Liver (tissue), 9 donors: ENCODE data around the gene TMEM79. TPM values are rescaled to one million over a fixed set of nuclear protein-coding genes. Genes with fewer than 3 reads are reported as not detected.

ENCODE experiments used
- DNase-seq: peaks from one replicate; pipeline ENCODE4 v3.0.0-alpha.2; 2017; ENCODE audit warnings: low spot score
- H3K27ac ChIP-seq, 2 donors: one replicate each; pipeline ENCODE4 v1.7.0; 2013; ENCODE audit warnings: inconsistent platforms in 2 of 2, low read length in 2 of 2, control low read depth in 1 of 2, low read depth in 1 of 2, mild to moderate bottlenecking in 1 of 2
- H3K27me3 ChIP-seq, 4 donors: one replicate each; pipeline versions ENCODE4 v1.6.1 to v1.7.0; 2013; ENCODE audit warnings: low read length in 3 of 4, inconsistent platforms in 1 of 4, mild to moderate bottlenecking in 1 of 4, moderate library complexity in 1 of 4; ENCODE audit not compliant: control insufficient read depth in 4 of 4, insufficient read depth in 4 of 4
- H3K36me3 ChIP-seq, 4 donors: one replicate each; pipeline versions ENCODE4 v1.6.1 to v1.7.0; 2013; ENCODE audit warnings: low read length in 3 of 4, mild to moderate bottlenecking in 3 of 4, low read depth in 1 of 4, moderate library complexity in 1 of 4; ENCODE audit not compliant: control insufficient read depth in 4 of 4, insufficient read depth in 3 of 4
- H3K4me1 ChIP-seq, 4 donors: one replicate each; pipeline versions ENCODE4 v1.6.1 to v1.7.0; 2013; ENCODE audit warnings: low read length in 3 of 4, mild to moderate bottlenecking in 3 of 4, moderate library complexity in 1 of 4; ENCODE audit not compliant: control insufficient read depth in 4 of 4, insufficient read depth in 4 of 4
- H3K4me3 ChIP-seq, 3 donors: one replicate each; pipeline versions ENCODE4 v1.6.1 to v1.7.0; 2013; ENCODE audit warnings: low read length in 3 of 3, control low read depth in 1 of 3, low read depth in 1 of 3, mild to moderate bottlenecking in 1 of 3
- H3K9ac ChIP-seq, 2 donors: one replicate each; pipeline ENCODE4 v1.7.0; 2013; ENCODE audit warnings: low read length in 2 of 2, mild to moderate bottlenecking in 2 of 2, moderate library complexity in 2 of 2, control low read depth in 1 of 2, low read depth in 1 of 2
- H3K9me3 ChIP-seq, 4 donors: one replicate each; pipeline versions ENCODE4 v1.6.1 to v1.7.0; 2013; ENCODE audit warnings: low read length in 3 of 4; ENCODE audit not compliant: control insufficient read depth in 4 of 4
- EGR1 ChIP-seq, 2 donors: IDR thresholded peaks; 2 replicates each; pipeline ENCODE4 v1.6.1; 2016 to 2018; ENCODE audit warnings: antibody characterized with exemption in 2 of 2, low read depth in 2 of 2
- FOXA1 ChIP-seq: IDR thresholded peaks from 2 replicates; pipeline ENCODE4 v1.6.1; 2016; ENCODE audit warnings: antibody characterized with exemption
- FOXA2 ChIP-seq: IDR thresholded peaks from 2 replicates; pipeline ENCODE4 v1.6.1; 2016; ENCODE audit warnings: antibody characterized with exemption
- HNF4A ChIP-seq, 2 donors: conservative IDR thresholded peaks; 2 replicates each; pipeline ENCODE4 v1.6.1; 2016; ENCODE audit warnings: antibody characterized with exemption in 2 of 2, mild to moderate bottlenecking in 2 of 2
- HNF4G ChIP-seq: IDR thresholded peaks from 2 replicates; pipeline ENCODE4 v1.6.1; 2016; ENCODE audit warnings: antibody characterized with exemption
- JUND ChIP-seq, 2 donors: IDR thresholded peaks; 2 replicates each; pipeline ENCODE4 v1.6.1; 2016; ENCODE audit warnings: antibody characterized with exemption in 2 of 2
- NR2F2 ChIP-seq: IDR thresholded peaks from 2 replicates; pipeline ENCODE4 v1.6.1; 2016; ENCODE audit warnings: antibody characterized with exemption
- RAD21 ChIP-seq, 2 donors: IDR thresholded peaks; 2 replicates each; pipeline ENCODE4 v1.6.1; 2016; ENCODE audit warnings: antibody characterized with exemption in 2 of 2, mild to moderate bottlenecking in 2 of 2
- RXRA ChIP-seq, 2 donors: IDR thresholded peaks; 2 replicates each; pipeline ENCODE4 v1.6.1; 2017 to 2018; ENCODE audit warnings: antibody characterized with exemption in 2 of 2, mild to moderate bottlenecking in 1 of 2
- SP1 ChIP-seq: IDR thresholded peaks from 2 replicates; pipeline ENCODE4 v1.6.1; 2018; ENCODE audit warnings: antibody characterized with exemption, mild to moderate bottlenecking
- TAF1 ChIP-seq: conservative IDR thresholded peaks from 2 replicates; pipeline ENCODE4 v1.6.1; 2016; ENCODE audit warnings: antibody characterized with exemption, mild to moderate bottlenecking
- ZBTB33 ChIP-seq: IDR thresholded peaks from 2 replicates; pipeline ENCODE4 v1.6.1; 2016; ENCODE audit warnings: antibody characterized with exemption
- polyA plus RNA-seq, 2 donors: library from polyadenylated mRNA; stranded (reverse) in 1 of 2; unstranded in 1 of 2; fragments of 200-250 nt in 1 of 2; fragments of >200 nt in 1 of 2; fragmentation: Nextera tagmentation in 1 of 2; extraction: Ambion mirVana in 1 of 2; gene quantifications; one replicate each; pipeline versions ENCODE4 v1.2.1 to v1.2.3, GENCODE V29; 2013 to 2015
- total RNA-seq, 2 donors: library from RNA; depleted of rRNA; stranded (reverse); fragments of >200 nt; gene quantifications; one replicate each; pipeline ENCODE4 v1.2.3, GENCODE V29; 2014
- TF ChIP-seq, protein P1 (sequence below): IDR thresholded peaks from 2 replicates; pipeline ENCODE4 v1.6.1; 2016; ENCODE audit warnings: antibody characterized with exemption, mild to moderate bottlenecking
- TF ChIP-seq, protein P2 (sequence below): IDR thresholded peaks from 2 replicates; pipeline ENCODE4 v1.6.1; 2016; ENCODE audit warnings: antibody characterized with exemption
- TF ChIP-seq, protein P3 (sequence below): fragments of 150-350 bp; IDR thresholded peaks from 2 replicates; pipeline ENCODE4 v1.5.1; 2017; ENCODE audit warnings: improper control_type of control experiment, low read depth, low read length; ENCODE audit not compliant: missing input control
- TF ChIP-seq, protein P4 (sequence below): IDR thresholded peaks from 2 replicates; pipeline ENCODE4 v1.6.1; 2016; ENCODE audit warnings: antibody characterized with exemption
- donor health status: healthy.
- donor health status: healthy.
- donor health status: healthy.
- donor health status: healthy.
- donor health status: healthy.

Gene TMEM79
- total and polyA plus RNA-seq, 4 donors, result 1.2 to 2.2 (median 1.6) TPM

GRCh38 chr1:156286061-156286460, 1.9 kb downstream of the TMEM79 start (continued):
- TF ChIP-seq, protein P1, sequence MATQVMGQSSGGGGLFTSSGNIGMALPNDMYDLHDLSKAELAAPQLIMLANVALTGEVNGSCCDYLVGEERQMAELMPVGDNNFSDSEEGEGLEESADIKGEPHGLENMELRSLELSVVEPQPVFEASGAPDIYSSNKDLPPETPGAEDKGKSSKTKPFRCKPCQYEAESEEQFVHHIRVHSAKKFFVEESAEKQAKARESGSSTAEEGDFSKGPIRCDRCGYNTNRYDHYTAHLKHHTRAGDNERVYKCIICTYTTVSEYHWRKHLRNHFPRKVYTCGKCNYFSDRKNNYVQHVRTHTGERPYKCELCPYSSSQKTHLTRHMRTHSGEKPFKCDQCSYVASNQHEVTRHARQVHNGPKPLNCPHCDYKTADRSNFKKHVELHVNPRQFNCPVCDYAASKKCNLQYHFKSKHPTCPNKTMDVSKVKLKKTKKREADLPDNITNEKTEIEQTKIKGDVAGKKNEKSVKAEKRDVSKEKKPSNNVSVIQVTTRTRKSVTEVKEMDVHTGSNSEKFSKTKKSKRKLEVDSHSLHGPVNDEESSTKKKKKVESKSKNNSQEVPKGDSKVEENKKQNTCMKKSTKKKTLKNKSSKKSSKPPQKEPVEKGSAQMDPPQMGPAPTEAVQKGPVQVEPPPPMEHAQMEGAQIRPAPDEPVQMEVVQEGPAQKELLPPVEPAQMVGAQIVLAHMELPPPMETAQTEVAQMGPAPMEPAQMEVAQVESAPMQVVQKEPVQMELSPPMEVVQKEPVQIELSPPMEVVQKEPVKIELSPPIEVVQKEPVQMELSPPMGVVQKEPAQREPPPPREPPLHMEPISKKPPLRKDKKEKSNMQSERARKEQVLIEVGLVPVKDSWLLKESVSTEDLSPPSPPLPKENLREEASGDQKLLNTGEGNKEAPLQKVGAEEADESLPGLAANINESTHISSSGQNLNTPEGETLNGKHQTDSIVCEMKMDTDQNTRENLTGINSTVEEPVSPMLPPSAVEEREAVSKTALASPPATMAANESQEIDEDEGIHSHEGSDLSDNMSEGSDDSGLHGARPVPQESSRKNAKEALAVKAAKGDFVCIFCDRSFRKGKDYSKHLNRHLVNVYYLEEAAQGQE, result no peak
- TF ChIP-seq HNF4G (no peak), SP1 (no peak), FOXA1 (no peak), HNF4A (conservative IDR thresholded peaks at IDR 0.05) (no peak)

GRCh38 chr1:156289857-156290256, 5.7 kb downstream of the TMEM79 start:
- peaks cover 0 to 11% (median 6%) of the 10 kb centered on the region in 4 donors for H3K36me3 ChIP-seq
- peaks cover 13 to 41% (median 39%) of the 10 kb centered on the region in 4 donors for H3K4me1 ChIP-seq
- H3K27ac ChIP-seq, result no peak overlapping the region

More at GRCh38 chr1:156289857-156290256, 5.7 kb downstream of the TMEM79 start:
- Histone ChIP-seq H3K9ac (no peak overlapping the region), H3K4me3 (no peak overlapping the region), H3K9me3 (no peaks in the 10 kb centered on the region), H3K27me3 (no peaks in the 10 kb centered on the region)
- DNase-seq, result no peak
- TF ChIP-seq TAF1 (no peak), ZBTB33 (no peak), EGR1 (IDR thresholded peaks at IDR 0.05; ENCODE audit: low read depth in 2 of 2) (no peak), RAD21 (IDR thresholded peaks at IDR 0.05) (no peak), HNF4A (conservative IDR thresholded peaks at IDR 0.05) (no peak), SP1 (no peak), HNF4G (no peak), FOXA2 (no peak), JUND (IDR thresholded peaks at IDR 0.05) (no peak), RXRA (IDR thresholded peaks at IDR 0.05) (no peak), NR2F2 (no peak)
- TF ChIP-seq, protein P1, result no peak
- TF ChIP-seq, protein P2, sequence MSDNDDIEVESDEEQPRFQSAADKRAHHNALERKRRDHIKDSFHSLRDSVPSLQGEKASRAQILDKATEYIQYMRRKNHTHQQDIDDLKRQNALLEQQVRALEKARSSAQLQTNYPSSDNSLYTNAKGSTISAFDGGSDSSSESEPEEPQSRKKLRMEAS, result no peak
- TF ChIP-seq, protein P3, sequence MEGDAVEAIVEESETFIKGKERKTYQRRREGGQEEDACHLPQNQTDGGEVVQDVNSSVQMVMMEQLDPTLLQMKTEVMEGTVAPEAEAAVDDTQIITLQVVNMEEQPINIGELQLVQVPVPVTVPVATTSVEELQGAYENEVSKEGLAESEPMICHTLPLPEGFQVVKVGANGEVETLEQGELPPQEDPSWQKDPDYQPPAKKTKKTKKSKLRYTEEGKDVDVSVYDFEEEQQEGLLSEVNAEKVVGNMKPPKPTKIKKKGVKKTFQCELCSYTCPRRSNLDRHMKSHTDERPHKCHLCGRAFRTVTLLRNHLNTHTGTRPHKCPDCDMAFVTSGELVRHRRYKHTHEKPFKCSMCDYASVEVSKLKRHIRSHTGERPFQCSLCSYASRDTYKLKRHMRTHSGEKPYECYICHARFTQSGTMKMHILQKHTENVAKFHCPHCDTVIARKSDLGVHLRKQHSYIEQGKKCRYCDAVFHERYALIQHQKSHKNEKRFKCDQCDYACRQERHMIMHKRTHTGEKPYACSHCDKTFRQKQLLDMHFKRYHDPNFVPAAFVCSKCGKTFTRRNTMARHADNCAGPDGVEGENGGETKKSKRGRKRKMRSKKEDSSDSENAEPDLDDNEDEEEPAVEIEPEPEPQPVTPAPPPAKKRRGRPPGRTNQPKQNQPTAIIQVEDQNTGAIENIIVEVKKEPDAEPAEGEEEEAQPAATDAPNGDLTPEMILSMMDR, result no peak
- TF ChIP-seq, protein P4, sequence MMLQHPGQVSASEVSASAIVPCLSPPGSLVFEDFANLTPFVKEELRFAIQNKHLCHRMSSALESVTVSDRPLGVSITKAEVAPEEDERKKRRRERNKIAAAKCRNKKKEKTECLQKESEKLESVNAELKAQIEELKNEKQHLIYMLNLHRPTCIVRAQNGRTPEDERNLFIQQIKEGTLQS, result no peak
